Mucosa of descending colon (tissue), 3 donors: ENCODE data around the gene SLC25A48. TPM values are rescaled to one million over a fixed set of nuclear protein-coding genes. Genes with fewer than 3 reads are reported as not detected.

Experiments used
- ATAC-seq: fragments of 200-7000 bp; cut with Tn5 transposase; one replicate; pipeline ENCODE4 v1.9.1; 2020; ENCODE audit warnings: mild to moderate bottlenecking, moderate library complexity
- DNase-seq, 3 donors: peaks; one replicate each; pipeline ENCODE4 v3.0.0-alpha.2; 2020
- H3K36me3 ChIP-seq: fragments of 200-600 bp; one replicate; pipeline ENCODE4 v1.8.0; 2021; ENCODE audit warnings: low read depth, mild to moderate bottlenecking
- H3K4me1 ChIP-seq: fragments of 200-600 bp; one replicate; pipeline ENCODE4 v1.8.0; 2021; ENCODE audit warnings: low read depth, mild to moderate bottlenecking
- H3K4me3 ChIP-seq: fragments of 200-600 bp; one replicate; pipeline ENCODE4 v1.8.0; 2021; ENCODE audit warnings: mild to moderate bottlenecking
- H3K9me3 ChIP-seq: fragments of 200-600 bp; one replicate; pipeline ENCODE4 v1.8.0; 2021; ENCODE audit warnings: mild to moderate bottlenecking
- intact Hi-C, 2 donors: fragments of 100-400 bp; cut with DNase I in 1 of 2; cut with micrococcal nuclease in 1 of 2; formaldehyde crosslinking; loops; one replicate each; pipeline versions ENCODE4 v1.11.0 to v1.11.1; 2022; cut with DNase I, micrococcal nuclease
- total RNA-seq, 3 donors: library from RNA; stranded (reverse); fragmentation: NEBNext Ultra II Directional in 2 of 3; extraction: Animal tissue kit (Norgen Biotek cat#: 25700) in 2 of 3; gene quantifications; one replicate each; pipeline versions ENCODE4 v1.2.1 to v1.2.4, GENCODE V29; 2021 to 2023
- TF ChIP-seq, protein P1 (sequence below): fragments of 200-600 bp; IDR thresholded peaks from one replicate; pipeline ENCODE4 v1.8.0; 2022; ENCODE audit warnings: antibody characterized with exemption, mild to moderate bottlenecking
- donor health status: DM: no; HTN: no; CAD: no; lungs with moderate emphysema.
- donor health status: DM: no; HTN: no; CAD: no.
- donor health status: DM: no; HTN: yes; CAD: no.

Gene SLC25A48
- total RNA-seq, 3 donors from 2014 or later, result 2.2 to 4.5 (median 3.3) TPM

DNA sequence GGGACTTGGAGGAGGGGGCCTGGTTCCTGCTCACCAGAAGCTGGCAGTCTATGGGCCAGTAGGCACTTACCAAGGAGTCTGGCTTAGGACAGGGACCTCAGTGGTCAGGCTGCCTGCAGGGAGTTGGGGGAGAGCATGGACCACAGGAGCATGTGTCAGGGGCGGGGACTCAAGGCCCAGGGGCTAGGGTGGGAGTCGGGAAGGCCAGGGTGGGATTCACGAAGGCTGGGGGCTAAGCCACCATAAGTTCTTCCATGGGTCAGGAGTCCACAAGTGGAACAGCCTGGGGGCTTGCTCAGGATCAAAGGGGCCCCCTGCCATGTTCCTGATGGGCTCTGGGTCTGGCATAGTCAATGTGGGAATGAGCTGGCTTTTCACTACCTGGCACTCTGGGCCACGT, 11.5 kb upstream of the SLC25A48 start:
- Histone ChIP-seq H3K4me3 (no peak overlapping the region), H3K4me1 (no peaks in the 10 kb centered on the region), H3K9me3 (no peaks in the 10 kb centered on the region), H3K36me3 (no peaks in the 10 kb centered on the region)
- intact Hi-C loops, result no loop called here
- DNase-seq, result no peak
- no peak for ATAC-seq
- TF ChIP-seq, protein P1, sequence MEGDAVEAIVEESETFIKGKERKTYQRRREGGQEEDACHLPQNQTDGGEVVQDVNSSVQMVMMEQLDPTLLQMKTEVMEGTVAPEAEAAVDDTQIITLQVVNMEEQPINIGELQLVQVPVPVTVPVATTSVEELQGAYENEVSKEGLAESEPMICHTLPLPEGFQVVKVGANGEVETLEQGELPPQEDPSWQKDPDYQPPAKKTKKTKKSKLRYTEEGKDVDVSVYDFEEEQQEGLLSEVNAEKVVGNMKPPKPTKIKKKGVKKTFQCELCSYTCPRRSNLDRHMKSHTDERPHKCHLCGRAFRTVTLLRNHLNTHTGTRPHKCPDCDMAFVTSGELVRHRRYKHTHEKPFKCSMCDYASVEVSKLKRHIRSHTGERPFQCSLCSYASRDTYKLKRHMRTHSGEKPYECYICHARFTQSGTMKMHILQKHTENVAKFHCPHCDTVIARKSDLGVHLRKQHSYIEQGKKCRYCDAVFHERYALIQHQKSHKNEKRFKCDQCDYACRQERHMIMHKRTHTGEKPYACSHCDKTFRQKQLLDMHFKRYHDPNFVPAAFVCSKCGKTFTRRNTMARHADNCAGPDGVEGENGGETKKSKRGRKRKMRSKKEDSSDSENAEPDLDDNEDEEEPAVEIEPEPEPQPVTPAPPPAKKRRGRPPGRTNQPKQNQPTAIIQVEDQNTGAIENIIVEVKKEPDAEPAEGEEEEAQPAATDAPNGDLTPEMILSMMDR, result no peak

DNA sequence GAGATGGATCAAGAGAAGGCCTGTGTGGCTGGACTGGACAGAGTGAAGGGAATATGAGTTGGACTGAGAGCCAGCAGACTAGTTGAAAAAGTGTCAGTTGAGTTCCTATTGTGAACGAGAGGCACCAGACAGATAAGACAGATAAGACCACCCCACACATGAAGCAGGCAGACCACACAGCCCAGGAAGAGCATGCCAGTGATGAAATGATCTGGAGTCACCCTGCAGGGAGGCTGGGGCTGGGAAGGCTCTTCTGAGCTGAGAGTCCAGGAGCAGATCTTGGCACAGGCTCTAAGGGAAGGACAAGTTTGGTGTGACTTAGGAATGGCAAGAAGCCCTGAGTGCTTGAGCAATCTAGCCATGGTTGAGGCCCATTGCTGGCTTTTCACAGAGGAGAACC, 10.6 kb upstream of the SLC25A48 start:
- ATAC-seq (no peak), DNase-seq (no peak)
- Histone ChIP-seq H3K36me3 (no peaks in the 10 kb centered on the region), H3K9me3 (no peaks in the 10 kb centered on the region), H3K4me1 (no peaks in the 10 kb centered on the region), H3K4me3 (no peak overlapping the region)
- TF ChIP-seq, protein P1, result no peak
- intact Hi-C loops, result no loop called here

DNA sequence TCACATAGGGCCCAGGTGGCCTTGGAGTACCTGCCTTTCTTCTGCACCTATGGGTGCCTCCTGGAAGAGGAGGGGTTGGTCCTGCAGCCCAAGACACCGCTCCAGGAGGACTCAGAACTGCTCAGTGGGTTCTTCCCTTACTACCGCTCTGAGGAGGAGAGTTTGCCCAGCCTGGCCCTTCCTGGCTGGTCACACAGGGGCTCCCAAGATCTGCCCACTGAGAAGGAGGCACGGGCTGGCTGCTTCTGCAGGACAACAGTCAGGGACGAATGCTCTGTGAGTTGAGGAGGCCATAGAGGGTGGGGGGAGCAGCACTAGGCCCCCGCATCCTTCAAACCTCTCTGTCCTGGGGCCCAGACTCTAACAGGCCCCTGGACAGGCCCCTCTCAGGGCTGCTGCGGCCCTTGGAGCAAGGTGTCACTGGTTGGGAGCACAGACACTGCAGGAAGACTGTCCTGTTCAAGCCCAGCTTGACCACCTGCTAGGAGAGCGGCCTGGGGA, 9.9 kb upstream of the SLC25A48 start:
- no peaks in the 10 kb centered on the region for H3K4me1 ChIP-seq
- TF ChIP-seq, protein P1, result no peak
- intact Hi-C loops, result no loop called here
- H3K9me3 ChIP-seq, result no peaks in the 10 kb centered on the region
- no peaks in the 10 kb centered on the region for H3K36me3 ChIP-seq
- ATAC-seq (no peak), DNase-seq (no peak)
- H3K4me3 ChIP-seq, result no peak overlapping the region

DNA sequence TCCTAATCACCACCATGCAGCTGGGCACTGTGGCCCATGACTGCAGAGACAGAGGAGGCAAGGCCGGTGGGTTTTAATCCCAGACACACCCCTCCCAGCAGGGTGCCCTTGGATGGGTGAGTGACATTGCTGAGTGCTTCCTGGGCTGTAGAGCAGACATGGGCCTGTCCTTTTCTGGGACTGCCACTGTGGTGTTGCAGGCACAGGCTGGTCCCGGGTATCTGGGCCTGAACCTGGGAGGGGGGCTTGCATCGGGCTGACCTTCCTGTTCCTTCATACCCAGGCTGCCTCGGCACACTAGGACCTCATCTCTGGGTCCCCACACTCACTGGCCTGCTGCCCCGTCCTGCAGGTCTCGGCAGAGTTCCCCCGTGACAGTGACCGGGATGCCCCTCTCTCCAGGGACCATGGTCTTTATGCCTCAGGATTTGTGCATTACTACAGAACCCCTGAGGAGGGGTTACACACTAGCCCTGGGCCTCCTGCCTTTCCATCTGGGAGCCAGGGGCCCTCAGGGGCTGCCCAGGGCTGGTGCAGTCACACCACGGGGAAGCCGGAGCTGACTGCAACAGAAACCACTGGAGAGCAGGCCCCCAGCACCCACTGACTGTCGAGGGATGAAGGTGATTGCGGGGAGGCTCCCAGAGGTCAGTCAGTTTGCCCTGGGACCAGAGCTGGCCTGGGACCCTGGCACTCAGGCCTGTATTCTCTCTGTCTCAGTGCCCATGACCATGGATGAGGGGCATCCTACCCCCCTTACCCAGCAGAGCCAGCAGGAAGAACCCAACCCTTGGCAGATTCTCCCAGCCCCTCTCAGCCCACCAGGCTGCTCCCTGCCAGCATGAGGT, 8.9 kb upstream of the SLC25A48 start:
- Histone ChIP-seq H3K9me3 (no peaks in the 10 kb centered on the region), H3K4me3 (no peak overlapping the region), H3K4me1 (no peaks in the 10 kb centered on the region), H3K36me3 (no peaks in the 10 kb centered on the region)
- DNase-seq, result no peak
- intact Hi-C loops, result no loop called here
- TF ChIP-seq, protein P1, result no peak
- no peak for ATAC-seq

DNA sequence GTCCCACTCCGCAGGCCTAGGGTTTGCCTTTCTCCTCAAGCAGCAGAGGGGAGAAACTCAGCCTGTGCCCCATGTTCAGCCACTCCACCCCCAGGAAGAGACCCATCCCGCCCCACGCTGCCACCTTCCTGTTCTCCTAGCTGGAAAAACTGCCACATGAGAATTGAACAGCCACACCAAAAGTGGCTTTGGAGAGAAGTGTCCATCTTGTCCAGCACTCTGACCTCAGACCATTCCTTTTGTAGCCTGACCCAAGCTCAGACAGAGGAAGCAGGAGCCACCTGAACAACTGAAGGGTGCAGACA, 8.3 kb upstream of the SLC25A48 start:
- H3K9me3 ChIP-seq, result no peaks in the 10 kb centered on the region
- ATAC-seq (no peak), DNase-seq (no peak)
- H3K4me3 ChIP-seq, result no peak overlapping the region
- TF ChIP-seq, protein P1, result no peak
- H3K4me1 ChIP-seq, result no peaks in the 10 kb centered on the region
- H3K36me3 ChIP-seq, result no peaks in the 10 kb centered on the region
- intact Hi-C loops, result no loop called here
